ENCODE data around the gene BCAS1.

DNA sequence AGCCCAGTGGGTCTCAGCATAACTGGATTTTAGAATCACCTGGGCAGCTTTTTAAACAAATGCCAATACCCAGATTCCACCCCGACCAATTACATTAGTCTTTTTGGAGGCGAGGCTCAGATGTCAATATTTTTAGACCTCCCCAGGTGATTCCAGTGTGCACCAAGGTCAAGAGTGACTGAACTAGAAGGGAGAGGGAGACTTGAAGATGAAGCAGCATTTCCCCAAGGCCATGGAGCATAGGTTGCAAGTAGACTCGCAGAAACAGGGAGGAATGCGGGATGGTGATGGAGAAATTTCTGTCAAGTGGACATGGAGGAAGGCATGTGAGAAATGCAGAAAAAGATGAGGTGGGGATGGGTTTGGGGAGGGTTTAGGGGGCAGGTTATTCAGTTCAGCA lies 64.9 kb downstream of the BCAS1 start:
- no peak for TF ChIP-seq POLR2A (IDR thresholded peaks at IDR 0.05)
- TF ChIP-seq CTCF (IDR thresholded peaks at IDR 0.05 in 4 of 5, conservative IDR thresholded peaks at IDR 0.05 in 1 of 5): no peak
